Stimulated activated CD8-positive, alpha-beta memory T cell treated with anti-CD3 and anti-CD28 coated beads, Interleukin-4, amount 100 ng/mL, for 24 hours (primary cell): ENCODE results near the gene TXNDC2.

Experiments
- DNase-seq: peaks from one replicate; pipeline ENCODE4 v3.0.0-alpha.2; 2020; ENCODE audit warnings: low read depth

The TXNDC2 gene

GRCh38 chr18:9913526-9914333, 28.0 kb downstream of the TXNDC2 start, which contains the start of gene VAPA:
VAPA (plus strand) TSS chr18:9914016; CDS start chr18:9914257, 241 bp downstream.
- peak; percentile 92 for DNase-seq

DNA sequence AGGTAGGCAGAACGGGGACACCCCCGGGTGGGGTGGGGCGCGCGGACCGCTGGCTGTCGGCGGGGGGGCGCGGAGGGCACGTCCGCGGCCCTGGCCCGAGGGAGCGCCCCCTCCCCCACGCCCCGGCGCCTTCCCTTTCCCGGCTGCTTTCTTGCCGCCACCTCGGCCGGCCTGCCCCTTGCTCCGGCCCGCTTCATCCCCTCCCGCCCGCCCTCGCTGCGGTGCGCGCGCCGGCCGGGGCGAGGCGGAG, 28.5 kb downstream of the TXNDC2 start:
- no peak for DNase-seq

DNA sequence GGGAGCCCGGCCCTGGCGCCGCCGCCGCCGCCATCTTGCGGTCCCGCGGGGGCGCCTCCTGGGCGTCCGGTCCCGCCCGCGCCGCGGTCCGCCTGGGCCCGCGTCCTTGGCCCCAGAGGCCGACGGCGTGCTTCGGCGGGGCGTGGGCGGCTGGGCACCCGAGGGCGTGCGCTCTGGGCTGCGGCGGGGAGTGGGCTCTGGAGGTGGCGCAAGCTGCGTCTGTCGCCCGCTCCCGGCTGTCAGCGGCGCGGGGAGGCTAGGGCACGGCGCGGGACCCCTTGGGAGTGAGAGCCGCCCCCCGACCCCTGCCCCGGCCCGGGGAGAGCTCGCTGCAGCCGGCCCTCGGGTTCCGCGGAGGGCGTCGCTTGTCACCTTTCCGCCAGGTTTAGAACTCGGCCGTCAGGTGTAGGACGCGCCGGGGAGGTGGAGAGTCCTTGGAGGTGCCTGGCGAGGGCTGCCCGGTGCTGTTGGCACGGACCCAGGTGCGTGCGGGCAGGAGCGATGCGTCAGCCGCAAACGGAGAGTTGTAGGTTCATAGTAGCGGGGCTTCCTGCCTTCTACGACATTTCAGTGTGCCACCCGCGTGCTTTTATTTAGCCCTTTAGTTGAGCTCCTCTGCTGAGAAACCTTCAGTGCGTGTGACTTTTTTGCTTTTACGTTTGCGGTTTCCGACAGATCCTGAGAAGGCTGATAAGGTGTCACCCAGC, 29.0 kb downstream of the TXNDC2 start:
- DNase-seq: peak; percentile 64

DNA sequence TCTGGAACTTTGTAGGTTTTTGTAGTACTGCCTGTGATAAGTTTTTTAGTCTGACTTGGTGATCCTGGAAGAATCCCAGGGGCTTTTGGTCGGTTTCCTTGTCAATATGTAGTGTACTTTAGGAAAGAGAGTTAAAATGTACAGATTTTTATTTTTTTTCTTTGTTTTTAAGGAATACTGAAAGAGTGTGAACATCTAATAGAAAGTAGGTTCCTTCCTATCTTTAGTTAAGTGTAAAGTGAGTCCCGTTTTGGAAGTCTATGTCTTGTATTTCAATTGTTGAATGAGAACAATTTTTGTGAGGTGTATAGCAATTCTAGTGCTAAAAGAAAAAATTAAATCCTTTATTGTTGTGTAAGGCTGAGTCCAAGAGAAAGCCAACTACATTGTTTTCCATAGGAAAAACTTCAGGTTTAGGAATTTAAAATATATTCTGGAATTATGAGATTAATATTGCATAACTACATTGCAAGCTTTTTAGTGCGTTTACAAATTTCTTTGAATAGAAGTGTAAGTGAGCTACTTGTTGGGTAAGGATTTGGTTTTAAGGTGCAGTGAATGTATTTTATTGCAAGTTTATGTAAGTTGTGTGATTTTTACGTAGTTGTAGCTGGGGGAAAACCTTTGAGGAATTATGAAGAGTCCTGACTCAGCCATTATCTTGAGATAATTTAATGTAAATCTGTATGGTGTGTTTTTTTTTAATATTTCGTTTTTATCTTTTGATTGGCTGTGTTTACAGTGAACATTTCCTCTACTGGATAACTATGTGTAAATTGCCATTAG, 29.7 kb downstream of the TXNDC2 start:
- no peak for DNase-seq

DNA sequence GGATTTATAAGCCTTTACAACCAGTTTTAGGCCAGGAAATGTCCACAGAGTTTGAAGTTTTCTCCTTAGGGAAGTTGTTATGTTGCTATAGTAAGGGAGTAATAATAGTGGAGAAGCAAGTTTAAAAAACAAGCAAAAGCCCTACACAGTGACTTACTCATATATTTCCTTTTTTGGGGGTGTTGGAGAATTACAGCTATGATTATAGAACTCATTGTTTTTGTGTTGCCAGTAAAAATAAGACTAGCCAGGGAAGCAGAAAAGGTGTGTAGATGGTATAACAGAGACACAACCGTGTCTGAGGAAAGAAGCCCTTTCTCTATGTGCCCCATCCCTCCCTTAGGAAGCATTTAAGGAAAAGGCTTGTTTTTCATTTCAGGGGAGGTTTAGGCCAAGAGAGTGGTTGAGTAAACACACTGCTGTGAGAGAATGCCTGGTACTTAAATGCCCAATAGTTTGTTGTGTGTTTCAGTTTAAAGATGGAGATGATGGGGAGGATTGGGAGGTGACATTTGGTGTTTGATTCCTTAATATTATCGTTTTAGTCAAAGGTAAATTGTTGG, 30.4 kb downstream of the TXNDC2 start:
- no peak for DNase-seq

DNA sequence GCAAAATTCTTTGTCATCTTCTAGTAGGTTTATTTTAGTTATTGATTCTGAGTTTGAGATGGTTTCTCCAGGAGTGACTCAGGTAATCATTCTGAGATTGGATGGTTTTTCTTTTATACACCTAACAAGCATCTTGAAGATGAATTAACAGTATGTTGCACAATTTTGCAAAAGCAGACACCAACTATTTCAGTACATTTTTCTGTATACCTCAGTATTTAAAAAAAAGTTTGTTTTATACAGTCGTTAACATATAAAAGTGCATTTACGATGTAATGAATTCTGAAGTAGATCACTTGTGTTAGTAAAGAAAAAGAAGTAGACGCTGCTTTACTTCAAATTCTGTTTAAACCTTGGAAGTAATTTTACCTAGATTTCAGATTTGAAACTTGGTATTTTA, 31.0 kb downstream of the TXNDC2 start:
- no peak for DNase-seq

- no peak for DNase-seq
These were observed 32.4 kb downstream of the TXNDC2 start for GRCh38 chr18:9918016-9918680.

GRCh38 chr18:9919564-9920232, 33.9 kb downstream of the TXNDC2 start:
- no peak for DNase-seq

- no peak for DNase-seq
These were observed 37.0 kb downstream of the TXNDC2 start for GRCh38 chr18:9922592-9923311.

GRCh38 chr18:9924371-9924943, 38.7 kb downstream of the TXNDC2 start:
- DNase-seq: no peak

DNA sequence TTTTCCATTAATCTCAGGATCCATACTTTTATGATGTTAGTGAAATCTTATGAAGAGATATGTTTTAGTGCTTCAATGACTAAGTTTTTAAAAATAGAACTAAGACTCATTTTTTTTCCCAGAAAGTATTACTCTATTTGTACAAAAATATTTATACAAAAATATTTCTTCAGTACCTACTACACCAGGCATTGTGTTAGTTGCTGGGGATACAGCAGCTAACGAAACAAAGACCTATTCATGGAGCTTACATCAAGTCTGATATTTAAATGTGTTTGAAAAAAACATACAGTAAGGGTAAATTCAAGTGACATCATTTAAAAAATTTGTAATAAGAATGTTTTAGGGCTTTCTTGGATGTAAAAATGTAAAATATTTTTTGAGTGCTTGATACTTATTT, 39.6 kb downstream of the TXNDC2 start:
- no peak for DNase-seq

- DNase-seq: no peak
These were observed 40.0 kb downstream of the TXNDC2 start for GRCh38 chr18:9925795-9926194.

DNA sequence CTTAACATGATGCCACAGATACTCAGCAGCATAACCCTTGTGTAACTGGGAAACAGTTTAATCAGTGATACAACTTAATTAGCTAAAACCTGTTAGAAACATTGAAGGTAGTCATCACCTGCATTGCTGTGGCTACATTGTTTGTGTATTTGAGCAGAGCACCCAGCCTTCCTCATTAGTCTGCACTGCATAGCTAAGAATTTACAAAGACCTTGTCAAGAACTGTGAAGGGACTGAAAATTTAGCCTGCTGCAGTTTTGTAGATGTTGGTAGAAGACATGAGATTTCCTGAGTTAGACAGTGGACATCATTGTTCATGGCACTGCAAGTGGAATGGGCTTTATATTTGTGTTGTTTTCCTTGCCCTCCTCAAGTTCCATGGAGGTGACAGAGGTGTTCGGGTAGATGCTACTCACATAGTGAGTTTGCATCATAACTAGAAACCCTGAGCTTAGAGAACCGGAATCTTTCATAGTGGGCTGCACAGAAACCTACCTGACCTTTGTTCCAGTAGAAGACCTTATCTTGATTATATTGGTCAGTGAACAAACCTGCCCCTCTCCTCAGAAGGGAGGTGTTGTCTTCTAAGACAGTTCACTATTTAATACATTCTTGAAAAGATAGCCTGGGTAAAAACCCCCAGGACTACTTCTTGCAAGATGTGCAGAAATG, 40.6 kb downstream of the TXNDC2 start:
- DNase-seq: no peak

DNA sequence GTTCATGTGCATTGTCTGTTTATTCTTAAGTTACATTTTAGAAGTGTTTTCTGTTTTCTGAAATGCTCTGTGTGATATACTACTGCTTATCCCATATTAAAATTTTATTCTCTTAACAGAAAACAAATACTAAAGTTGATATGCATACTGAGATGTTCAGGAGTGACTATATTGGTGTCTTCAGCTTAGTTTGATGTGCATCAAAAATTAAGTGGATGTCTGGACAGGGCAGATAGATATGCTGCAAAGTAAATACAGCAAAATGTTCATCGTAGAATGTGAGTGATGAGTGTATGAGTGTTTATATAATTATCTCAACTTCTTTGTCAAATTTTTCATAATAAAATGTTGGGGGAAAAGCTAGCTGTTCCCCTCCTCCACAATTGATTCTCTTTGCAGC, 41.2 kb downstream of the TXNDC2 start:
- DNase-seq: no peak

- DNase-seq: no peak
These were observed 41.8 kb downstream of the TXNDC2 start for GRCh38 chr18:9927392-9928063.

GRCh38 chr18:9928646-9929259, 43.0 kb downstream of the TXNDC2 start:
- DNase-seq: no peak

- DNase-seq: no peak
These were observed 44.6 kb downstream of the TXNDC2 start for GRCh38 chr18:9930299-9930884.

DNA sequence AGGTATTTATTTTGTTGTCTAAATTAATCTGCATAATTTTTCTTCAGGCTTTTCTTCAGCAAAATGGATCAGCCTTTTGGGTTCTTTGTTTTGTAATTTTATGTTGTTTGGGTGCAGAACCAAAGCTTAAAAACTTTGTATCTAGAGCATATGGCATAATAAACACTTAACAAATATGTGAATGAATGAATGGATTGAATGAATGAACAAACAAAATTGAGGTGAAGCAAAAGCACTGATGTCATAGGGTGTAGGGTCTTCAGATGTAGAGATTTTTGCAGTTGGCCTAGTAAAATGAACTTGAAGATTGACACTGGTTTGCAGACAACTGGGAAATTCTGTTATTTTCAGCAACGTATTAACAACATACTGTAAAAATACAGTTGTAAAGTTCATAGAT, 45.4 kb downstream of the TXNDC2 start:
- DNase-seq: no peak

GRCh38 chr18:9931678-9932077, 45.9 kb downstream of the TXNDC2 start:
- no peak for DNase-seq
